Left ventricle myocardium inferior (tissue), 1 donor: ENCODE measurements around the gene GPATCH4. TPM values are rescaled to one million over a fixed set of nuclear protein-coding genes. Genes with fewer than 3 reads are reported as not detected.
A peak's percentile ranks its signal among the peaks of the same experiment; 100 is the strongest.

ENCODE experiments used
- DNase-seq: peaks from one replicate; pipeline ENCODE4 v3.0.0-alpha.2; 2020
- H3K27ac ChIP-seq: fragments of 200-600 bp; replicated peaks from 2 replicates; pipeline ENCODE4 v1.8.0; 2021
- H3K27me3 ChIP-seq: fragments of 200-600 bp; 2 replicates; pipeline ENCODE4 v1.8.0; 2021; ENCODE audit warnings: low read depth
- H3K36me3 ChIP-seq: fragments of 200-600 bp; 2 replicates; pipeline ENCODE4 v1.8.0; 2021
- H3K4me1 ChIP-seq: fragments of 200-600 bp; 2 replicates; pipeline ENCODE4 v1.8.0; 2021
- H3K4me3 ChIP-seq: fragments of 200-600 bp; 2 replicates; pipeline ENCODE4 v1.8.0; 2021; ENCODE audit warnings: mild to moderate bottlenecking, moderate library complexity
- H3K9me3 ChIP-seq: fragments of 200-600 bp; replicated peaks from 2 replicates; pipeline ENCODE4 v1.8.0; 2021
- CTCF ChIP-seq: fragments of 200-600 bp; IDR thresholded peaks from 2 replicates; pipeline ENCODE4 v1.8.0; 2021; ENCODE audit warnings: antibody characterized with exemption, mild to moderate bottlenecking, borderline replicate concordance
- intact Hi-C: fragments of 100-400 bp; cut with micrococcal nuclease; formaldehyde crosslinking; loops from one replicate; pipeline ENCODE4 v1.11.0; 2022
- total RNA-seq: library from RNA; stranded (reverse); fragmentation: NEBNext Ultra II Directional; extraction: Animal tissue kit (Norgen Biotek cat#: 25700); gene quantifications from one replicate; pipeline ENCODE4 v1.2.1, GENCODE V29; 2021
- donor health status: DM: no; HTN: yes; CAD: no; lungs with severe emphysema.

Gene GPATCH4
- total RNA-seq, 1 donor from 2014 or later = 15.1 TPM

- Histone ChIP-seq H3K4me3 (peak overlapping the region; percentile 63), H3K9me3 (no peaks in the 10 kb centered on the region), H3K4me1 (peaks cover 35% of the 10 kb centered on the region), H3K27ac (peak overlapping the region; percentile 79), H3K27me3 (peaks cover 76% of the 10 kb centered on the region), H3K36me3 (no peaks in the 10 kb centered on the region)
- no peak for DNase-seq
- TF ChIP-seq CTCF = no peak
- intact Hi-C loops = no loop called here
Observed at GRCh38 chr1:156624814-156625435, 23.6 kb upstream of the GPATCH4 start.

GRCh38 chr1:156623946-156624813 is 22.9 kb upstream of the GPATCH4 start:
- DNase-seq = peak; percentile 60
- intact Hi-C loops = no loop called here

GRCh38 chr1:156622581-156623297 is 21.5 kb upstream of the GPATCH4 start:
- H3K36me3 ChIP-seq = no peaks in the 10 kb centered on the region
- no peaks in the 10 kb centered on the region for H3K9me3 ChIP-seq
- no peak overlapping the region for H3K27ac ChIP-seq
- peaks cover 35% of the 10 kb centered on the region for H3K4me1 ChIP-seq
- no peak overlapping the region for H3K4me3 ChIP-seq
- peaks cover 56% of the 10 kb centered on the region for H3K27me3 ChIP-seq
- no peak for DNase-seq
- intact Hi-C loops = no loop called here
- TF ChIP-seq CTCF = no peak

More at GRCh38 chr1:156623946-156624813, 22.9 kb upstream of the GPATCH4 start:
- Histone ChIP-seq H3K27me3 (peaks cover 69% of the 10 kb centered on the region), H3K4me3 (peak overlapping the region; percentile 63), H3K27ac (peak overlapping the region; percentile 79), H3K4me1 (peaks cover 35% of the 10 kb centered on the region), H3K9me3 (no peaks in the 10 kb centered on the region), H3K36me3 (no peaks in the 10 kb centered on the region)
- TF ChIP-seq CTCF = peak; percentile 48

- TF ChIP-seq CTCF = no peak
- Histone ChIP-seq H3K4me1 (peaks cover 39% of the 10 kb centered on the region), H3K27me3 (peaks cover 24% of the 10 kb centered on the region), H3K9me3 (no peaks in the 10 kb centered on the region), H3K27ac (peak overlapping the region; percentile 27), H3K4me3 (no peak overlapping the region), H3K36me3 (no peaks in the 10 kb centered on the region)
- DNase-seq = no peak
- intact Hi-C loops = no loop called here
Observed at GRCh38 chr1:156619582-156619955, 18.3 kb upstream of the GPATCH4 start.

- Histone ChIP-seq H3K4me1 (peaks cover 37% of the 10 kb centered on the region), H3K27me3 (peaks cover 19% of the 10 kb centered on the region), H3K9me3 (no peaks in the 10 kb centered on the region), H3K36me3 (no peaks in the 10 kb centered on the region), H3K27ac (peak within 1 kb of the TSS; percentile 27), H3K4me3 (no peak within 1 kb of the TSS)
- intact Hi-C loops = no loop called here
- peak; percentile 44 for TF ChIP-seq CTCF
- no peak for DNase-seq
Observed at GRCh38 chr1:156618853-156619581, 17.7 kb upstream of the GPATCH4 start, which contains the start of gene HAPLN2. TSS of gene HAPLN2 (plus strand) at chr1:156619415. CDS start at chr1:156623491, 4,076 bp downstream.
